Hindlimb muscle (tissue), 1 donor: ENCODE data around the gene DPP6. TPM values are rescaled to one million over a fixed set of nuclear protein-coding genes. Genes with fewer than 3 reads are reported as not detected.

Experiments
- DNase-seq: peaks from one replicate; pipeline ENCODE4 v3.0.0-alpha.2; 2013
- polyA plus RNA-seq: library from polyadenylated mRNA; unstranded; fragments of 120-200 nt; gene quantifications from one replicate; pipeline ENCODE4 v1.2.1, GENCODE V29; 2013; ENCODE audit not compliant: insufficient read length

DPP6 gene
- polyA plus RNA-seq, 1 donor = 2.0 TPM

GRCh38 chr7:154837622-154838021, 785.4 kb downstream of the DPP6 start:
- no peak for DNase-seq

DNA sequence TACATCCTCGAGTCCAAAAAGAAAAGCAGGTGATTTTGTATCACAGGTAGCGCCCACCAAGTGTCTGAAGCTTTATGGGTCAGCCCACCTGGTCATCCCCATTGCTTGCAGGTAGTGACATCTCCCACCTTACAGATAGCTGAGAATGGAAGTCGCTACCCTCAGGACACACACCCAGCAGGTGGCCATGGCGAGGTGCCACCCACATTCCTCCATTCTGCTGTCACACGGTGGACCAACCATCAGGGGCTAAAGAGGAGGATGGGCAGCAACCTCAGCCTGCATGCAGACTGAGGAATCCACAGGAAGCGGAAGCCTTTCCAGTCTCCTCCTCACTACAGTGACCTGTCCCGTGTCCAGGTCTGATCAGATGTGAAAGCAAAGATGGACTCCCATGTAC, 787.9 kb downstream of the DPP6 start:
- no peak for DNase-seq

DNA sequence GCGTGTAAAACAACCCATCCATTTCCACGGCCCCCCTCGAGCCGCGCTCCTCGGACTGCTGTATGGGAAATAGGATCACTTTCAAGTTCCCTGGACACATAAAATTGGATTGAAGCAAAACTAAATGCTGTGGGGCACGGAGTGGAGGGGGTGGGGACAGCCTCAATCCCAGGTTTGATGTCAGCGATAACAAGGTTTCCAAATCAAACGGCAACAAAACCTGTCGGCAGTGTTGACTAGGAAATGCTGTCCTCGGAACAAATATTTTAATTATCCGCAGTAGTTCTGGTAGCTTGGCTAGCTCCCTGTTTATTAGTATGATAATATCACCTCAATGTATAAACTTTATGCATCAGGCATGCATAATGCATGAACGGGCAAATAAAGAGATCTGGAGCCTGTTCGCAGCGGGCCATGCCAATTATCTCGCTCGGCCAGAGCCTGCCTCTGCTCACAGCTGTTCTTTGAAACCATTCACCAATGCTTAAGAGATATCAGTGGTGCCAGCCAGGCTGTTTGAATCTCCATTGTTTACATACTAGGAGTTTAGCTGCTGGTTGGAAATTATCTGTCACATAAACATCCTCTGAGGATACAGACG, 789.6 kb downstream of the DPP6 start:
- no peak for DNase-seq

- no peak for DNase-seq
Measured at GRCh38 chr7:154842591-154842990, 790.4 kb downstream of the DPP6 start.

DNA sequence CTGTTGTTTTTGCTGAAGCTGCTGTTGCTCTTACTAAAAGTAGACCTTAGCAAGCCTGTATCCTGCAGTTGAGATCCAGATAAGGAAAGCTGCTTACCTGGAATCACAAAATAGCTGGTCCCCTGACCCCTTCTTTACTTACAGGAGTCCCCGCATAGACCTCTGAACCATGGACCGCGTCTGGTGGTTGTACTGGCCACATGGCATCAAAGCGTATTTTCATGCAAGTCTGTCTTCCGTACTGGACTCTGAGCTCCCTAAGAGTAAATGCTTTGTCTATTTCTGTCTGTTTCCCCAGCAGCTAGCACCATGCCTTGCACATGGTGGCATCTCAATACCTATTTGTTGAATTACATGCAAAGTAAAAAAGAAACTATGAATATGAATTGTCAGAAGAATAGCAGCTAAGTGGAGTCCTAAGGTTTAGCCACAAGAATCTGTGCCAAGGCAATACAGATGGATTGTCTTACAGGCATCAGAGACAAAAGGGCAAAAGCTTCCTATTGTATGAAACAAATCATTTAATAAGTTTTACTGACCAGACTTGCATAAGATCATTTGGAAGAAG, 791.6 kb downstream of the DPP6 start:
- DNase-seq = no peak

GRCh38 chr7:154844499-154844898, 792.3 kb downstream of the DPP6 start:
- DNase-seq = no peak

DNA sequence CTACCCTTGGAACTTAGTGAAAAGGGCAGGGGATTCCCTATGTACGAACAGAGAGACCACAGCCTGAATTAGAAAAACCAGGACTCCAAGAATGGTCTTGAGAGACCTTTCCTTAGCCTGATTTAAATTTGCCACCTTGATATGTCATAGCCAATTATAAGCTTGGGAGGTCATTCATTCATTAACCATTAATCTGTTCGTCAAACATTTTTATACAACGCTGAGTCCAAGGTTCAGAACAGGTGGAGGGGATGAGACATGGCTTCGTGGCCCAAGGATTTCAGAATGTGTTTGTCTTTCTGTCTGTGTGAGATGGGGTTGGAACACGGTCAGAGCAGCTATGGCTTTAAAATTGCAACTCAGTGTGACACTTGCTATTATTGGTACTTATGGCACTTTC, 792.8 kb downstream of the DPP6 start:
- no peak for DNase-seq

DNA sequence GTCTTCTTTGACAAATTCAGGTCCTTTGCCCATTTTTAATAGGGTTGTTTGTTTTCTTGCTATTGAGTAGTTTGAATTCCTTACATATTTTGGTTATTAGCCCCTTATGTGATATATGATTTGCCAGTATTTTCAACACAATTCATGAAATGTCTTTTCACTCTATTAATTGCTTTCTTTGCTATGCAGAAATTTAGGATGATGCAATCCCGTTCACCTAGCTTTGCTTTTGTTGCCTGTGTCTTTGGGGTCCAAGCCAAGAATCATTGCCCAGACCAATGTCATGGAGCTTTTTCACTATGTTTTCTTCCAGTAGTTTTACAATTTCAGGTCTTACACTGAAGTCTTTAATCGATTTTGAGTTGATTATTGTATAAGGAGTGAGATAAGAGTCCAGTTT, 796.3 kb downstream of the DPP6 start:
- DNase-seq = no peak

- no peak for DNase-seq
Measured at GRCh38 chr7:154852205-154852604, 800.0 kb downstream of the DPP6 start.

- no peak for DNase-seq
Measured at GRCh38 chr7:154853063-154853726, 801.0 kb downstream of the DPP6 start.

DNA sequence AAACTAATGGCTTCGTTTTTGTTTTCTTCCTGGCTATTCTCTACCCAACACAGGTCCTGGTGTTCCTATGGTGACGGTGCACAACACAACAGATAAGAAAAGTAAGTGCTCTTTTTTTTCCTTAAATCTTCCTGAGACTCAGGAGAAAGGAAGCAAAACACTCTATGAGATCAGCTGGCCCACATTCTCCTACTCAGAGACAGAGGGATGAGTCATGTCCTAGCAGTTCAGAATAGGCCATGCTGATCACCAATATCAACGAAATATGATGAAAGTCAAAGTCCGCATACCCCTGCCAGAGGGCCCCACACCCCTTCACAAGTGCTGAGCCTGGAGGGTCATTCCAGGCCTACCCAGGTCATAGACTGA, 801.5 kb downstream of the DPP6 start:
- DNase-seq = no peak

- no peak for DNase-seq
Measured at GRCh38 chr7:154854836-154855235, 802.6 kb downstream of the DPP6 start.

DNA sequence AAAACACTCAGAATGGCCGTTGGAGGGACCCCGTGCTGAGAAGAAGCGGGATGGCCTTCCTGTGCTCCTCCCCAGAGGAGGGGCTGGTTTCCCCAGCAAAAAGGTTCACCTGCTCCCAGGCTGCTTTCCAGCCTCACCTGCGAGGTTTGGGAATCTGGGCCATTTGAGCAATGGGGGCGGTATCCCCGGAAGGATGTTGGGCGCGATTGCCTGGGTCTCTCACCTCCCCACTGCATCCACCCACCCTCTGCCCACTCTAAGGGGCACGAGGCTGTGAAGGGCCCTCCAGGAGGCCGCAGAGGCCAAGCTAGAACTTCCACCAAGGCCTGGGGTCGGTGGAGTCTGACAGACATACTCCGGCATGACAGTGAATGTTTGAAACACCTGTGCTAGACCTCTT, 803.2 kb downstream of the DPP6 start:
- no peak for DNase-seq

DNA sequence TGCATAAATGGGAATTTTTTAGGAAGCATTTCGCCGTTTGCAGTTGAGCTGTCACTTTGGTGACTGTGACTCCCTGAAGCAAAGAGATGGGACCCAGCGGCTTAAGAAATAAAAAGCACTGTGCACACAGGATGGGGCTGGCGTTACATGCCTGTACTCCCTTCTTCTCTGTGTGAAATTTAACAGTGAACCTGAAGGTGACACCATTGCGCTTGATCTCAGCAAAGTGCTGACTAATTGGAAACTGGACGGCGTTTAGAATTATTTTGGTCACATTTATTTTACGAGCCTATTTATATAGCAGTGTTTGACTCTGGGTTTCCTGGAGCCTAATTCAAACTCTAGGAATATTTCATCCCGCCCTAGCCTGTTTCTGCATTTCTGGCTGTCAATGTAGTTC, 804.5 kb downstream of the DPP6 start:
- DNase-seq = no peak

DNA sequence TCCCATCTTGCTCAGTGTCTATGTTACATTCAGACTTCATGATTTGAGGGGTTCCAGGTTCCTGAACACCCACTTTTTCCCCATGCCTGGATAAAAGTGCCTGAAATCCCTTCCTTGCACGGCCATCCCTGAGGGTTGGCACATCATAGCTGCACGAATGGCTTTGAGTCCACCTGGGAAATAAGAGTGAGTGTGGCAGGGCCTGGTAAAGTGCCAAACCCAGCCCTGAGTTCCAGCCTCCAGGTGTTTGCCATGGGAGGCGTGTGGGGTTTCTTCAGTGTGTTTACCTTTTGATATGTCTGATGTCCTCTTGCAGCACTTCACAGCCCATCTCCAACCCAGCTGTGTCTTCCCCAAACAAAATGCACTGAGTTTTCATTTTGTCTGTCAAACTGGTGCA, 805.0 kb downstream of the DPP6 start:
- DNase-seq = no peak

GRCh38 chr7:154857728-154858681, 805.8 kb downstream of the DPP6 start:
- DNase-seq = no peak

DNA sequence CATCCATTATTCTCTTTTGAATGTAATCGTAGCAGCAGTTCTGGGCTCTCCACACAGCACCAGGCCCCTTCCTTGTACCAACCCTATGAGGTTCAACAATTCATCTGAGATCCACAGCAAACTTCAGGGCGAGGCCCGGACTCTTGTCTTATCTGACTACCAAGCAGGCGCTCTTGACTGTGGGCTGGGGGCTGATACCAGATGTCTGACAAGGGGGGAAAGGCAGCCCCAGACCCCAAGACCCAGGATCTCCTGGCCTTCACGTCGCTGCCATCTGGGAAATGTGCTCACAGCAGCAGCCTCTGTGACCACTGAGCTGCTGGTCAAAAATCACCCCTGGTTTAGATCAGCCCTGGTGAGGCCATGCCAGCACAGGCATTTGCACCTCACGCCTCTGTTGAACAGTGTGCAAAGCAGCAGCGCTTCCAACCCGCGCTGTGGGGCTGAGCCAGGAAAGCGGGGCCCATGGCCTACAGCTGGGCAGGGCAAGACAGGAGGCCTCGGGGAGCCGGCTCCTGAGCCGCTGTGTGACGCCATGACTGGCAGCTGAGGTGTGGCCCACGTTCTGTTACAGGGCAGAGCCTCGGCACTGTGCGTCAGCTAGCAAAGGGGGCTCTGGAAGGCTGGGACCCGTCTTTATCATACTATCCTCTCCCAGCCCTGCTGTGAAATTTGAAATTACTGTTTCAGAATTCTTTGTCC, 806.8 kb downstream of the DPP6 start:
- DNase-seq = no peak

- DNase-seq = no peak
Measured at GRCh38 chr7:154859747-154860620, 807.8 kb downstream of the DPP6 start.

- no peak for DNase-seq
Measured at GRCh38 chr7:154860621-154861375, 808.6 kb downstream of the DPP6 start.

GRCh38 chr7:154861589-154861988, 809.4 kb downstream of the DPP6 start:
- DNase-seq = no peak
